GM18519 (cell line): ENCODE measurements around the gene PSMD4.
A peak's percentile ranks its signal among the peaks of the same experiment; 100 is the strongest.
"Not testable (repeated sequence)": the region's sequence is repeated elsewhere in the genome, so short reads cannot be mapped to it uniquely, and the experiment has no call there.

Experiments used
- ATAC-seq: cut with Tn5 transposase; IDR thresholded peaks from one replicate; pipeline ENCODE4 v1.9.1; 2021; ENCODE audit warnings: mild to moderate bottlenecking, moderate library complexity; ENCODE audit not compliant: unreplicated experiment, low FRiP score

The PSMD4 gene

GRCh38 chr1:151267760-151268159 is 13.2 kb downstream of the PSMD4 start:
- ATAC-seq: no peak

- ATAC-seq: no peak
Measured at GRCh38 chr1:151273924-151274466, 19.5 kb downstream of the PSMD4 start.

- ATAC-seq: not testable (repeated sequence)
Measured at GRCh38 chr1:151275341-151275740, 20.8 kb downstream of the PSMD4 start.

- no peak for ATAC-seq
Measured at GRCh38 chr1:151277249-151277648, 22.7 kb downstream of the PSMD4 start.

GRCh38 chr1:151281225-151281968 is 26.9 kb downstream of the PSMD4 start:
- no peak for ATAC-seq

GRCh38 chr1:151281969-151282882 is 27.7 kb downstream of the PSMD4 start, which contains the start of gene ZNF687:
ZNF687 (plus strand) TSS chr1:151282299; CDS start chr1:151286292, 3,993 bp downstream.
- ATAC-seq: peak; percentile 77

- no peak for ATAC-seq
Measured at GRCh38 chr1:151282883-151283725, 28.6 kb downstream of the PSMD4 start.

- ATAC-seq: no peak
Measured at GRCh38 chr1:151284013-151284577, 29.6 kb downstream of the PSMD4 start.

GRCh38 chr1:151286619-151287340 is 32.2 kb downstream of the PSMD4 start:
- ATAC-seq: no peak

- ATAC-seq: no peak
Measured at GRCh38 chr1:151287341-151287699, 32.8 kb downstream of the PSMD4 start.

GRCh38 chr1:151287767-151288500 is 33.4 kb downstream of the PSMD4 start:
- ATAC-seq: no peak

GRCh38 chr1:151288502-151288901 is 34.0 kb downstream of the PSMD4 start:
- no peak for ATAC-seq

- ATAC-seq: no peak
Measured at GRCh38 chr1:151289080-151289935, 34.8 kb downstream of the PSMD4 start.

- ATAC-seq: no peak
Measured at GRCh38 chr1:151289991-151290708, 35.6 kb downstream of the PSMD4 start.

- ATAC-seq: no peak
Measured at GRCh38 chr1:151290709-151291303, 36.3 kb downstream of the PSMD4 start.

- ATAC-seq: no peak
Measured at GRCh38 chr1:151292207-151293030, 37.9 kb downstream of the PSMD4 start.
